Motor neuron (in vitro differentiated cells): ENCODE data around the gene ZDBF2. TPM values are rescaled to one million over a fixed set of nuclear protein-coding genes. Genes with fewer than 3 reads are reported as not detected.
"Not testable (repeated sequence)": the region's sequence is repeated elsewhere in the genome, so short reads cannot be mapped to it uniquely, and the experiment has no call there.

Source experiments
- ATAC-seq, 8 experiments: fragments of 200-7000 bp; cut with Tn5 transposase; replicated peaks in 6 of 8; 2 replicates each; pipeline ENCODE4 v1.8.0; 2021; ENCODE audit warnings: mild to moderate bottlenecking in 8 of 8, moderate library complexity in 8 of 8
- H3K27ac ChIP-seq, 2 donors: fragments of 250-450 bp; sonication (Bioruptor Pico); 2 replicates each; pipeline ENCODE4 v1.9.0; 2021; ENCODE audit warnings: antibody characterized with exemption in 2 of 2, mild to moderate bottlenecking in 2 of 2, moderate library complexity in 1 of 2
- H3K4me1 ChIP-seq, 2 donors: fragments of 250-450 bp; sonication (Bioruptor Pico); replicated peaks in 1 of 2; 2 replicates each; pipeline ENCODE4 v1.6.1; 2021; ENCODE audit warnings: antibody characterized with exemption in 2 of 2, mild to moderate bottlenecking in 2 of 2, moderate library complexity in 1 of 2
- H3K4me3 ChIP-seq, 5 donors: fragments of 250-450 bp; sonication (Bioruptor Pico); 2 replicates each; pipeline ENCODE4 v1.9.0; 2021; ENCODE audit warnings: antibody characterized with exemption in 5 of 5, mild to moderate bottlenecking in 5 of 5, moderate library complexity in 4 of 5
- WGBS, 10 experiments: fragments of 450-650 bp; shearing (Covaris generic); methylation state at CpG; one replicate each; pipeline ENCODE4 v1.0.0; 2022; 5-methylcytosine and 5-hydroxymethylcytosine counted together
- in situ Hi-C, 9 experiments: fragments of 400-800 bp; cut with MboI; loops; one replicate each; pipeline ENCODE4 v1.15.0; 2021; ENCODE audit warnings: low sequenced_read_pairs in 9 of 9, low pct_unique_long_range_greater_than_20kb in 2 of 9; ENCODE audit not compliant: unreplicated experiment in 9 of 9
- total RNA-seq, 8 experiments: library from RNA; unstranded; fragments of 300-600 nt; gene quantifications; 2 replicates each; pipeline versions ENCODE4 v1.2.3 to v1.2.4, GENCODE V29; 2022

The ZDBF2 gene
- total RNA-seq, 8 experiments from 2014 or later, result 10.7 to 52.4 (median 24.6) TPM

DNA sequence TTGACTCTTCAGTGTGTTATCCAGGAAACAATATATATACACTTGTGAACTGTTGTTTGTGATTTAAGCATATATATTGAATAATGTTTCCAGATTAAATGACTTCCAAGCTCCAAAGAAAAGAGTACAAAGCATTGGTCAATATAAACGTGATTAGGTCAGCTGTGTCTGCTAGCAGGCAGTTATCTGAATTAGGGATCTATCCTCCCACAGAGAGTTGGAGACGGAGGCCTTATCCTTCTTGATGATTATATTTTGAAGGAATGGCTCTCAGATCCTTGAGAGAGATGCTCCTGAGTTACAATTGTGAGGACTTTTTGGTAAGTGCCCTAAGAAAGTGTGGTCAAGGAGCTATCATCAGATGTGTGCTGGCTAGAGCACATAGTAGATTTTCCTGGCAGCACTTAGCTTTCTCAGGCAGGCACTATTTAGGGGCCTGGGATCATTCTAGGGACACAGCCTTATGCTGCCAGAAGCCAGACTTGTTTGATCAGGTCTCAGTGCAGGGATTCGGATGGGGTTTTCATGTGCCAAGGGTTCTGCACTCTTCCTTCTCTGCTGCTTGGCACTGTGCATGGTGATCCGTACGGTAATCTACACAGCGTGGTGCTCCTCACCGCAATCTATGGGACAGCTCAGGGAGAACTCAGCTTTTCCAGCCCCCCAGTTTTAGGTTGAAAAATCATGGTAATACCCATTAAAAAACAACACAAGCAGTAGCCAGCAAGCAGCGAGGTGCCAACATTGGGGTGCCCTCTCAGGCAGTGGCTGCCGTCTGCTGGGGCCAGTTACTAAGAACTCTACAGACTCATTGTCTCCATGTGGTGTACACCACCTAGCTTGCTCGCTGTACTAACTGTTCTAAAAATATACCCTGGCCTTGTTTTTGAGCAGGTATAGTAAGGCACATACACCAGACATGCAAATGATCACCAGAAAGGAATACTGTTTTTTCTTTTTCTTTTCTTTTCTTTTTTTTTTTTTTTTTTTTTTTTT, 8.0 kb upstream of the ZDBF2 start:
- Histone ChIP-seq H3K4me3 (no peak overlapping the region), H3K27ac (no peak overlapping the region), H3K4me1 (no peaks in the 10 kb centered on the region)
- in situ Hi-C loops, result loop anchor here in 1 of 9 experiments (10.0 kb wide), 1 partner anchor 102 kb away; no protein-coding TSS in a partner anchor
- peak in 1 of 8 experiments; percentile 19 for ATAC-seq
- 0 to 100% (median 47%) methylated on average over 1 to 9 of the region's 10 CpGs for WGBS, 10 experiments

DNA sequence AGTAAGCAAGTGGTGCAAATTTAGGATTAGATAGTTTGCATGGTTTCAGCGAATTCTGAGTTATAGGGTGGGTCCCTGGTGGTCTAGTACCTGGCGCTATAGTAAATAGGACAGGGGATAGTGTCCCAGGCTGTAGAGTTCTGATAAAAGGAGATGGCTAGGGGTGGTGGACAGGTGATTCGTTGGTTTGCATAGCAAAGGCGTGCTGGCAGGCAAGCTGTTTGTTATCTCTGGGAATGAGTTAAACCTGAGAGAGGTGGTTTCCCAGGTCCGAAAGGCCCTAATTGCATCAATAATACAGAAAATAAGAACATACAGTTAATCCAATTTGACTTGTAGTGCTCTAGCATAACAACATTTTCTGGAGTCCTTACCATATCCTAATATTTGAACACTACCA, 6.9 kb upstream of the ZDBF2 start:
- no peak overlapping the region for H3K4me3 ChIP-seq
- no peaks in the 10 kb centered on the region for H3K4me1 ChIP-seq
- H3K27ac ChIP-seq, result no peak overlapping the region
- WGBS, 10 experiments, result 17 to 100% (median 67%) methylated on average over 1 to 5 of the region's 5 CpGs; no CpG with 5 or more reads in 1 of the 10 experiments
- in situ Hi-C loops, result loop anchor here in 1 of 9 experiments (10.0 kb wide), 1 partner anchor 103 kb away; no protein-coding TSS in a partner anchor
- ATAC-seq, result no peak

DNA sequence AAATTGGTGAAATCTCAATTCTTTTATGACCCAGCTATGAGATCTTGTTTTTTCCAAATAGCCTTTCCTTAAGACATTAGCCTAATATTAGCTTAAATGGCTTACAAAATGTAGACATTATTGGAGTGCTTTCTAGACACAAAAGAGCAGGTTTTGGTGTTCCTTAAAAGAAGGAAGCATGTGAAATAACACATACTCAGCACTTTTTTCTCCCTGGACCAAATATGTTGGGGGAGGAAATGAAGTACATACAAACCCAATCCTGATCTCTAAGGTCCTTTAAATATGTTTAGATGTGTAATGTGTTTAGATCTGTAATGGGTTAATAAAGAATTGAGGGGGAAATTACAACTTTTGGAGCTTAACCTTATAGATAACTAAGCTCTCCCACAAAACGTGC, 3.4 kb upstream of the ZDBF2 start:
- in situ Hi-C loops, result no loop called here
- 0 to 100% (median 38%) methylated on average over 1 of the region's 1 CpG; no CpG with 5 or more reads in 5 of the 10 experiments for WGBS, 10 experiments
- no peaks in the 10 kb centered on the region for H3K4me1 ChIP-seq
- no peak overlapping the region for H3K4me3 ChIP-seq
- no peak overlapping the region for H3K27ac ChIP-seq
- ATAC-seq, result no peak

DNA sequence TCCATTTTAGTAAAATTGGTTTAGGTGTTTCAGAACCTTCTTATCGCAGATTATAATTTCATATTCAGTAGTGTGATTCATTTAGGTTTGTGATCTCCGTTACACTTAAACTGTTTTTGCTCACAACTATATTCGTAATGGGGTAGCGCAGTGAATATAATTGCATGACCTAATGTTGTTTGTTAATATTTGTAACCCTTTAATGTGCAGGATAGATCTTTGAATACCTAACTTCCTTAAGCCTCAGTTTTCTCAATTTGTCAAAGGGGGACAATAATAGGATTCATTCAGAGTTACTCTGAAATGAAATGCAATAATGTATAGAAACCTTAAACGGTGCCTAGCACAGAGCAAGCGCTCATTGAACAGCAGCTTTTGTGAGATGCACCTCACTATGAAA, 558 bp upstream of the ZDBF2 start:
- WGBS, 10 experiments, result 0 to 81% (median 21%) methylated on average over 2 to 6 of the region's 6 CpGs
- in situ Hi-C loops, result no loop called here
- peak overlapping the region in 1 of 2 donors; percentile 95 for H3K27ac ChIP-seq
- peaks cover 0 to 6% of the 10 kb centered on the region in 2 donors for H3K4me1 ChIP-seq
- H3K4me3 ChIP-seq, result peak overlapping the region; percentile 72 to 91 (median 79)
- no peak for ATAC-seq

DNA sequence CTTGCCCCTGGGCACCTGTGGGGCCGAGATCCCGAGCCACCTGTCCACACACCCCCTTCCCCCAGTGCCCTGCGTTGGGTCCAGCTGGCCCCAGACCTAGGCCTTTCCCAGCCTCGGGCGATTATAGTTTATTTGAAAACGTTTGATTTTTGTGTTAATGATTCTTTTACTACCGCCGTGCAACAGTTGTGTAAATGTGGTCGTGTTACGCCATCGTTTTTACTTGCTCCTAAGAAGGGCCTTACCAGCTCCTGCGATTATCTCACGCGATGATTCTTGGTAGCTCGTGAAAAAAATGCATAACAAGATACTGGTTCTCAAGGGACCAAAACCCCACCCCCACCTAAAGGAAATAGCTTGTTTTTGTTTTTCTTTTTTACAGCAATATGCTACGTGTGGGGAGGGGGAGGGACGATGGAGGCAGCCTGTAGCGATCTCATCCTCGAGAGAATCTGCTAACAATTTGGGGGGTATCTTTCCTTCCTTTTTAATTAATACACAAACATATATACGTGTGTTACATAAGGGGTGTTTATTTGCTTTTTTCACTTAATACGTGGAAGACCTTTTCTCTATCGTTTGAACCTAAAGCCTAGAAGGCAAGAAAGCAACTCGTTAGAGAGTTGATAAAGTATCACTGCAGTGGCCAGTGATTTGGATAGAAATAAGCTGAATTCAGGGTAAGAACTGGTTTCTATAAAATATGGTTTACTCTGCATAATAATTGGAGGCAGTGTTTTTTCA, 1.0 kb downstream of the ZDBF2 start:
- in situ Hi-C loops, result no loop called here
- peaks cover 0 to 6% of the 10 kb centered on the region in 2 donors for H3K4me1 ChIP-seq
- ATAC-seq, result peak; percentile 25 to 47 (median 36)
- peak overlapping the region; percentile 72 to 91 (median 79) for H3K4me3 ChIP-seq
- peak overlapping the region; percentile 95 for H3K27ac ChIP-seq
- 0 to 36% (median 0%) methylated on average over 2 to 17 of the region's 23 CpGs for WGBS, 10 experiments

DNA sequence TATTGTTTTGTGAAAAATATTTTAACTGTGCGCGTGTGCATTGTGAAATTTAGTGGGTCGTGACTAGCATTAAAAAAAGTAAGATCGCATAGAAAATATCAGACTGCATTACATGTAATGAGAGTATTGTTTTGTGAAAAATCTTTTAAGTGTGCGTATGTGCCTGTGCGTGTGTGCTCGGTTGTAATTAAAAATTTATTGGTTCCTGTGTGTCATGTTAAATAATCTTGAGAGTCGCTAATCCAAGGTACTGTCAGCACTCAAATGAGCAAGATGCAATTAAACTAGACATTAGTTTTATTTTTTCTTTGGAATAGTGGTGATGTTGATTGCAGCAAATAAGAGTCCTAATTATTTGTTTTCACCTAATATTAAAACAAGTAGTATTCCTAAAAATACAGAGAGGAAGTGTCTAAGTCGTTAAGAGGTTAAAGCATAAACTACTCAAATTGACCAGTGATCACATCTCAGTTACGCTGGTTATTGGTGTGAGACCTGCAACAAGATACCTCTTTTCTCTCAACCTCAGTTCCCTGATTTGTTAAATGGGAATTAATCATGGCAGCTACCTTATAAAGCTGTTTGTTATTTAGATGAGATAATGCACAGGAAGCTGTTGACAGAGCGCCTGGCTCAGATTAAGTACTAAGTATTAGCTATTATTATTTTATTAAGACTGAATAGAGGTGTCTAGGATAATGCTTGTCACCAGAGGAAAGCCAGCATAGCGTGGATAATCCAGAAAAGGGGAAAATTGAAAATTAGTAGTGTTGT, 1.9 kb downstream of the ZDBF2 start:
- H3K4me3 ChIP-seq, result peak overlapping the region; percentile 72 to 91 (median 79)
- no peak overlapping the region for H3K27ac ChIP-seq
- no peak for ATAC-seq
- 0 to 57% (median 15%) methylated on average over 7 to 12 of the region's 12 CpGs for WGBS, 10 experiments
- H3K4me1 ChIP-seq, result peaks cover 0 to 6% of the 10 kb centered on the region in 2 donors
- in situ Hi-C loops, result no loop called here

DNA sequence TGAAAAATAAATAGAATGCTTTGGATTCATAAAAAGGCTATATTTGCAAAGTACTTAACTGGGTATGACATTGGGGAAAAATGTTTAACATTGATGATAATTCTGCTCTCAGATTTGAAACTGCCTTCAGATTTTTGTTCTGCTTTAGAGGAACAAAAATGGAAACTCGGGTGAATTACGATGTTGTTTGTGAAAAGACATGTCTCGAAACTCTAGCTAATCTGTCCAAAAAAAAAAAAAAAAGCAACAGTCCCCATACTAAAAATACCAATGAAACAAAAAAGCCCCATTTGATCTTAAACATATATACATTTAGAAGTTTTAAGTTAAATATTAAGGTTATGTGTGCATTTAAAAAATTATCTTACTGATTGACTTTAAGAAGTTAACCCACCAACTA, 3.0 kb downstream of the ZDBF2 start:
- in situ Hi-C loops, result no loop called here
- no peak for ATAC-seq
- Histone ChIP-seq H3K27ac (no peak overlapping the region), H3K4me3 (peak overlapping the region in 3 of 5 donors; percentile 74 to 91 (median 79)), H3K4me1 (peaks cover 0 to 6% of the 10 kb centered on the region in 2 donors)
- 17 to 82% (median 50%) methylated on average over 1 to 3 of the region's 3 CpGs; no CpG with 5 or more reads in 1 of the 10 experiments for WGBS, 10 experiments

DNA sequence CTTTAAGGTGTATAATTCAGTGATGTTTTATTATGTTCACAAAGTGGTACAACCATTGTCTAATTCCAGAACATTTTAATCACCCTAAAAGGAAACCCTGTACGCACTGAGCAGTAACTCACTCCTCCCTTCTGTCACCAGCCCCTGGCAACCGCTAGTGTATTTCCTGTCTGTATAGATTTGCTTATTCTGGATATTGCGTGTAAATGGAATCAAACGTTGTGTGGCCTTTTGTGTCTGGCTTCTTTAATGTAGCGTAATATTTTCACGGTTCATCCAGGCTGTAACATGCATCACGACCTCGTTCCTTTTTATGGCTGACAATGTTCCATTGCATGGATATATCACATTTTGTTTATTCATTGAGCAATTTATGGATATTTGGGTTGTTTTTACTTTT, 8.3 kb downstream of the ZDBF2 start:
- WGBS, 10 experiments, result 71 to 100% (median 92%) methylated on average over 3 to 8 of the region's 8 CpGs; no CpG with 5 or more reads in 1 of the 10 experiments
- in situ Hi-C loops, result no loop called here

DNA sequence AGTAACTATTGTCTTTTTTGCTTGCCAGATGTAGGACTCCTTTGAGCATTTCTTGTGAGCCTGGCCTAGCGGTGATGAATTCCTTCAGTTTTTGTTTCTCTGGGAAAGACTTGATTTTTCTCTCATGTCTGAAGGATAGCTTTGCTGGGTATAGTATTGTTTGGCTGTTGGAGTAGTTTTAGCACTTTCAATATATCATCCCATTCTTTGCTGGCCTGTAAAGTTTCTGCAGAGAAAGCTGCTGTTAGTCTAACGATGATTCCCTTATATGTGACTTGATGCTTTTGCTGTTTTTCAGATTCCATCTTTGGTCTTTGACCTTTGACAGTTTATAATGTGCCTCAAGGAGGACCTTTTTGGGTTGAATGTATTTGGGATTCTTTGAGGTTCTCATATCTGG, 12.7 kb downstream of the ZDBF2 start:
- Histone ChIP-seq H3K27ac (no peak overlapping the region), H3K4me1 (no peaks in the 10 kb centered on the region), H3K4me3 (no peak overlapping the region)
- WGBS, 10 experiments, result 80 to 100% (median 100%) methylated on average over 1 to 2 of the region's 2 CpGs
- ATAC-seq, result no peak
- in situ Hi-C loops, result no loop called here

More for the DNA sequence above, 8.3 kb downstream of the ZDBF2 start:
- no peak overlapping the region for H3K27ac ChIP-seq
- ATAC-seq, result no peak
- no peak overlapping the region for H3K4me3 ChIP-seq
- H3K4me1 ChIP-seq, result no peaks in the 10 kb centered on the region

DNA sequence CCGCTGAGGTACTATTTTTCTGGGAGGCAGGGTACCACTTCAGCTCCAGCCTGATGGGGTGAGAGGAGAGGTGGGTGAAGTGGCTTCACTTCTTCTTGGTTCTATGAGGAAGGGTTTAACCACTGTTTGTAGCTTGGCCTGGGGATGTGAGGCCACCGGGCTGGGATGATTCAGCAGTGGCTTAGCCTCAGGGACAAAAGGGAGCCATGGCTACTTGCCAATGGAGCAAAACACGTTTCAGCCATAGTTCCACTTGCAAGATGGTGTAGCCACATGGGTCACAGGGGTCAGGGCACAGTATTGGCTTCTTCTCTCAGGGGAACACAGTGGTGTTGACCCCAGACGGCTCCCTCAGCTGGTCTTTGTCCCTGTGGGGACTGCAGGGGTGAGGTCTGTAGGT, 14.9 kb downstream of the ZDBF2 start:
- 50 to 100% (median 100%) methylated on average over 1 to 4 of the region's 4 CpGs; no CpG with 5 or more reads in 5 of the 10 experiments for WGBS, 10 experiments
- H3K27ac ChIP-seq, result no peak overlapping the region
- ATAC-seq, result no peak
- in situ Hi-C loops, result no loop called here
- H3K4me1 ChIP-seq, result no peaks in the 10 kb centered on the region
- no peak overlapping the region for H3K4me3 ChIP-seq

DNA sequence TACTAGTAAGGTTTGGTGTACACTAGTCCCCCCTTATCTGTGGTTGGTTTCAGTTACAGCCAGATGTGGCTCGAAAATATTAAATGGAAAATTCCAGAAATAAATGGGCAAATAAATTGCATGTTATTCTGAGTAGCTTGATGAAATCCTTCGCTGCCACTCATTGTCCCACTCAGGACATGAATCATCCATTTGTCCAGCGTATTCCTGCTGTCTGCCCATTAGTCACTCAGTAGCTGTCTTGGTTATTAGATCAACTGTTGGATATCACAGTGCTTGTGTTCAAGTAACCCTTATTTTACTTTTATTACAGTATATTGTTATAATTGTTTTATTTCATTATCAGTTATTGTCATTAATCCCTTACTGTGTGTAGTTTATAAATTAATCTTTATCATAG, 21.7 kb downstream of the ZDBF2 start:
- no peak overlapping the region for H3K4me3 ChIP-seq
- in situ Hi-C loops, result no loop called here
- no peaks in the 10 kb centered on the region for H3K4me1 ChIP-seq
- no peak for ATAC-seq
- 56 to 100% (median 88%) methylated on average over 1 to 3 of the region's 3 CpGs; no CpG with 5 or more reads in 1 of the 10 experiments for WGBS, 10 experiments
- H3K27ac ChIP-seq, result no peak overlapping the region

DNA sequence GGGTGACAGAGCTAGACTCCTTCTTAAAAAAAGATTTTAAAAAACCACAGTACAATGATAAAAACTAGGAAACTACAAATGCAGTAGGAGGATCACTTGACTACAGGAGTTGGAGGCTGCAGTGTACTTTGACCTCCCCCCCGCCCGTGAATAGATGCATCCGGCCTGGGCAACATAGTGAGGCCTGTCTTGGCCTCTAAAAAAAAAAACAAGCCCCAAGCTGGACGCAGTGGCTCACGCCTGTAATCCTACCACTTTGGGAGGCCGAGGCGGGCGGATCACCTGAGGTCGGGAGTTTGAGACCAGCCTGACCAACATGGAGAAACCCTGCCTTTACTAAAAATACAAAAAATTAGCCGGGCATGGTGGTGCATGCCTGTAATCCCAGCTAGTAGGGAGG, 25.1 kb downstream of the ZDBF2 start:
- in situ Hi-C loops, H3K27ac ChIP-seq, H3K4me3 ChIP-seq, H3K4me1 ChIP-seq, ATAC-seq: not testable (repeated sequence)
- 75 to 100% (median 99%) methylated on average over 1 to 8 of the region's 10 CpGs; no CpG with 5 or more reads in 2 of the 10 experiments for WGBS, 10 experiments
